K562 (cell line): ENCODE data around the gene KRTAP4-7. TPM values are rescaled to one million over a fixed set of nuclear protein-coding genes. Genes with fewer than 3 reads are reported as not detected.

Source experiments
- DPF2 ChIP-seq: fragments of 450-650 bp; IDR thresholded peaks from 2 replicates; pipeline ENCODE4 v1.6.1; 2016
- FOS ChIP-seq: IDR thresholded peaks from 3 replicates; pipeline ENCODE4 v1.6.1; 2011; ENCODE audit not compliant: insufficient read length; ENCODE audit errors: extremely low read depth
- FOXJ3 ChIP-seq: sonication (generic); formaldehyde crosslinking; IDR thresholded peaks from 2 replicates; pipeline ENCODE4 v1.4.0; 2020; ENCODE audit warnings: mild to moderate bottlenecking, missing genetic modification reagents
- IFI16 ChIP-seq: fragments of 250-450 bp; sonication (Bioruptor Pico); IDR thresholded peaks from 2 replicates; pipeline ENCODE4 v2.1.2; 2022; ENCODE audit warnings: mild to moderate bottlenecking, inconsistent platforms
- MAFG ChIP-seq: fragments of 450-650 bp; conservative IDR thresholded peaks from 2 replicates; pipeline ENCODE4 v1.6.1; 2016; ENCODE audit warnings: missing genetic modification characterization, missing compliant biosample characterization
- MAZ ChIP-seq, 2 experiments: fragments of 450-650 bp in 1 of 2; sonication (generic) in 1 of 2; formaldehyde crosslinking; IDR thresholded peaks in 1 of 2; conservative IDR thresholded peaks in 1 of 2; 2 replicates each; pipeline versions ENCODE4 v1.4.0 to v1.5.0; 2020; ENCODE audit warnings: mild to moderate bottlenecking in 1 of 2, missing genetic modification reagents in 1 of 2
- NR2C2 ChIP-seq, 2 experiments: fragments of 200-800 bp in 1 of 2; sonication (Bioruptor generic) in 1 of 2; sonication (generic) in 1 of 2; formaldehyde crosslinking in 1 of 2; IDR thresholded peaks; 2 replicates each; pipeline versions ENCODE4 v1.6.1 to v1.8.0; 2016 to 2022; ENCODE audit warnings: mild to moderate bottlenecking in 1 of 2, missing compliant biosample characterization in 1 of 2, missing genetic modification characterization in 1 of 2, missing genetic modification reagents in 1 of 2
- NUFIP1 ChIP-seq: fragments of 450-650 bp; IDR thresholded peaks from 2 replicates; pipeline ENCODE4 v1.6.1; 2018; ENCODE audit not compliant: partially characterized antibody
- SIX5 ChIP-seq, 2 experiments: IDR thresholded peaks; 2 replicates each; pipeline ENCODE4 v1.6.1; 2011; ENCODE audit warnings: low read length in 2 of 2, borderline replicate concordance in 1 of 2, low read depth in 1 of 2, mild to moderate bottlenecking in 1 of 2, moderate library complexity in 1 of 2; ENCODE audit not compliant: insufficient read depth in 1 of 2
- TEAD1 ChIP-seq, 2 experiments: fragments of 450-650 bp in 1 of 2; sonication (generic) in 1 of 2; formaldehyde crosslinking; IDR thresholded peaks; 2 replicates each; pipeline versions ENCODE4 v1.4.0 to v1.8.0; 2020 to 2022; ENCODE audit warnings: mild to moderate bottlenecking in 2 of 2, missing genetic modification reagents in 1 of 2
- XRCC5 ChIP-seq: fragments of 200-400 bp; formaldehyde crosslinking; IDR thresholded peaks from 2 replicates; pipeline ENCODE4 v1.6.1; 2017; ENCODE audit warnings: low read depth, mild to moderate bottlenecking, low read length
- ZNF174 ChIP-seq: fragments of 250-450 bp; sonication (Bioruptor Pico); IDR thresholded peaks from 2 replicates; pipeline ENCODE4 v1.4.0; 2020; ENCODE audit warnings: mild to moderate bottlenecking
- ZNF696 ChIP-seq: fragments of 250-450 bp; sonication (Bioruptor Pico); conservative IDR thresholded peaks from 2 replicates; pipeline ENCODE4 v1.4.0; 2020; ENCODE audit warnings: mild to moderate bottlenecking, moderate library complexity
- polyA plus RNA-seq, 8 experiments: library from polyadenylated mRNA; depleted of rRNA in 4 of 8; stranded (reverse) in 5 of 8; unstranded in 3 of 8; fragments of >200 nt; fragmentation: Nextera tagmentation in 2 of 8; fragmentation: Illumina TruSeq in 1 of 8; extraction: Ambion mirVana in 2 of 8; extraction: Trizol in 1 of 8; gene quantifications; 2 replicates each; pipeline versions ENCODE4 v1.2.1 to v1.2.3, GENCODE V29; 2011 to 2014; ENCODE audit warnings: inconsistent platforms in 1 of 8, missing spikeins in 1 of 8
- total RNA-seq, 7 experiments: library from RNA; depleted of rRNA in 6 of 7; stranded (reverse); fragments of >200 nt in 6 of 7; fragmentation: Illumina TruSeq in 2 of 7; extraction: Trizol in 2 of 7; gene quantifications; 2 replicates each; pipeline versions ENCODE4 v1.2.1 to v1.2.3, GENCODE V29; 2011 to 2021; ENCODE audit warnings: low replicate concordance in 1 of 7
- TF ChIP-seq, protein P1 (sequence below), 2 experiments: IDR thresholded peaks in 1 of 2; conservative IDR thresholded peaks in 1 of 2; 2 replicates each; pipeline ENCODE4 v1.6.1; 2016; ENCODE audit warnings: low read depth in 2 of 2, mild to moderate bottlenecking in 1 of 2, missing compliant biosample characterization in 1 of 2, missing genetic modification characterization in 1 of 2, moderate library complexity in 1 of 2
- TF ChIP-seq, protein P2 (sequence below): sonication (generic); formaldehyde crosslinking; IDR thresholded peaks from 2 replicates; pipeline ENCODE4 v1.8.1; 2023; ENCODE audit warnings: missing genetic modification reagents, mild to moderate bottlenecking, borderline replicate concordance
- TF ChIP-seq, protein P3 (sequence below): sonication (generic); formaldehyde crosslinking; IDR thresholded peaks from 2 replicates; pipeline ENCODE4 v1.9.0; 2022; ENCODE audit warnings: mild to moderate bottlenecking, missing genetic modification reagents
- TF ChIP-seq, protein P4 (sequence below): sonication (generic); IDR thresholded peaks from 2 replicates; pipeline ENCODE4 v1.6.1; 2016

KRTAP4-7 gene
- total and polyA plus RNA-seq, 9 of the 15 experiments (the other 6 are each of a cell fraction or from before 2014, with no cell fraction given): not detected

DNA sequence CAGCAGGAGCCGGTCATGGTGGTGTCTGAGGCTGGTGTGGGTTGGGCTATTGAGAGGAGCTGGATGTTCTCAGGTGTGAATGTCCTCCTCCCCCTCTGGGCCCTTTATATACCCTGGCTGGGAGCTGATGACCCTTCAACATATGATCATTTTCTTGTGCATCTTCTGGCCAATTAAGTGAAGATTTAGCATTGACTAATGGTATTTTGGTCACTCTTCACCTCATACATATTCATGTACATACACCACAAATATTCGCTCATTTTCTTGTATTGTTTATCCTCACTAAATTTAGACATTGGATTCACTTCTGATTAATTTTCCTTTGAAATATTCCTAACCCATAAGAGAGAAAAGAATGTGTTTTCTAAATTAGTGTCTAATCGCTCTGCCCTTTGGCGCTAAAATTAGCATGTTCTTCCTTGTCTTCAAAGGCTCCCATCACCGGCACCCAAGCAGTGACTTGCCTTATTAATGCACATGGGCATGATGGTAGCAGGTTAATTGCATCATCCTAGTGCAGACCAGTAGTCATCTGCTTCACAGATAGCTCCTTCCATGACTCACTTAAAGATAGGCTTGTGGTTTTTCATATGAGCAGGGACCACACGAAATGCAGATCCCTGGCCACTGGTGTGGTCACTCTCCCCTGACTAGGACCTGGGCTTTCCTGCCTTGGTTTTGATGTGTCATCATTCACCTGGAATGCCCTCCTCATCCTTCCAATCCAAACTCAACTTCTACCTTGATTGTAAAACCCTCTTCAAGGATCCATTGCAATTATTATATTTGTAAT lies 17.9 kb upstream of the KRTAP4-7 start, which contains the start of gene KRTAP2-4 (continued):
- TF ChIP-seq FOS (peak; percentile 23), SIX5 (IDR thresholded peaks at IDR 0.05; ENCODE audit: borderline replicate concordance in 1 of 2, insufficient read depth in 1 of 2, low read depth in 1 of 2, low read length in 2 of 2) (no peak), MAZ (CRISPR knock-in tag; conservative IDR thresholded peaks at IDR 0.05 in 1 of 2, IDR thresholded peaks at IDR 0.05 in 1 of 2) (0 out of 4 replicates have a peak, but pooled peaks of 1 of the 2 experiments have one; percentile 33), DPF2 (peak; percentile 73), ZNF696 (no peak), TEAD1 (CRISPR knock-in tag; IDR thresholded peaks at IDR 0.05) (peak in 1 of 2 experiments; percentile 71; a peak in 2 of 4 replicates), ZNF174 (CRISPR knock-in tag) (no peak), XRCC5 (no peak), NR2C2 (CRISPR knock-in tag; IDR thresholded peaks at IDR 0.05) (no peak), NR2C2 (tag; IDR thresholded peaks at IDR 0.05) (peak; percentile 33; the same call in 1 of the 2 replicates), MAFG (peak; percentile 75), FOXJ3 (no peak), IFI16 (CRISPR knock-in tag) (no peak), NUFIP1 (no peak)
- TF ChIP-seq, protein P1, sequence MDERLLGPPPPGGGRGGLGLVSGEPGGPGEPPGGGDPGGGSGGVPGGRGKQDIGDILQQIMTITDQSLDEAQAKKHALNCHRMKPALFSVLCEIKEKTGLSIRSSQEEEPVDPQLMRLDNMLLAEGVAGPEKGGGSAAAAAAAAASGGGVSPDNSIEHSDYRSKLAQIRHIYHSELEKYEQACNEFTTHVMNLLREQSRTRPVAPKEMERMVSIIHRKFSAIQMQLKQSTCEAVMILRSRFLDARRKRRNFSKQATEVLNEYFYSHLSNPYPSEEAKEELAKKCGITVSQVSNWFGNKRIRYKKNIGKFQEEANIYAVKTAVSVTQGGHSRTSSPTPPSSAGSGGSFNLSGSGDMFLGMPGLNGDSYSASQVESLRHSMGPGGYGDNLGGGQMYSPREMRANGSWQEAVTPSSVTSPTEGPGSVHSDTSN (CRISPR knock-in tag; IDR thresholded peaks at IDR 0.05; ENCODE audit: low read depth): no peak
- TF ChIP-seq, protein P1 (tag; conservative IDR thresholded peaks at IDR 0.05; ENCODE audit: low read depth): no peak
- TF ChIP-seq, protein P2, sequence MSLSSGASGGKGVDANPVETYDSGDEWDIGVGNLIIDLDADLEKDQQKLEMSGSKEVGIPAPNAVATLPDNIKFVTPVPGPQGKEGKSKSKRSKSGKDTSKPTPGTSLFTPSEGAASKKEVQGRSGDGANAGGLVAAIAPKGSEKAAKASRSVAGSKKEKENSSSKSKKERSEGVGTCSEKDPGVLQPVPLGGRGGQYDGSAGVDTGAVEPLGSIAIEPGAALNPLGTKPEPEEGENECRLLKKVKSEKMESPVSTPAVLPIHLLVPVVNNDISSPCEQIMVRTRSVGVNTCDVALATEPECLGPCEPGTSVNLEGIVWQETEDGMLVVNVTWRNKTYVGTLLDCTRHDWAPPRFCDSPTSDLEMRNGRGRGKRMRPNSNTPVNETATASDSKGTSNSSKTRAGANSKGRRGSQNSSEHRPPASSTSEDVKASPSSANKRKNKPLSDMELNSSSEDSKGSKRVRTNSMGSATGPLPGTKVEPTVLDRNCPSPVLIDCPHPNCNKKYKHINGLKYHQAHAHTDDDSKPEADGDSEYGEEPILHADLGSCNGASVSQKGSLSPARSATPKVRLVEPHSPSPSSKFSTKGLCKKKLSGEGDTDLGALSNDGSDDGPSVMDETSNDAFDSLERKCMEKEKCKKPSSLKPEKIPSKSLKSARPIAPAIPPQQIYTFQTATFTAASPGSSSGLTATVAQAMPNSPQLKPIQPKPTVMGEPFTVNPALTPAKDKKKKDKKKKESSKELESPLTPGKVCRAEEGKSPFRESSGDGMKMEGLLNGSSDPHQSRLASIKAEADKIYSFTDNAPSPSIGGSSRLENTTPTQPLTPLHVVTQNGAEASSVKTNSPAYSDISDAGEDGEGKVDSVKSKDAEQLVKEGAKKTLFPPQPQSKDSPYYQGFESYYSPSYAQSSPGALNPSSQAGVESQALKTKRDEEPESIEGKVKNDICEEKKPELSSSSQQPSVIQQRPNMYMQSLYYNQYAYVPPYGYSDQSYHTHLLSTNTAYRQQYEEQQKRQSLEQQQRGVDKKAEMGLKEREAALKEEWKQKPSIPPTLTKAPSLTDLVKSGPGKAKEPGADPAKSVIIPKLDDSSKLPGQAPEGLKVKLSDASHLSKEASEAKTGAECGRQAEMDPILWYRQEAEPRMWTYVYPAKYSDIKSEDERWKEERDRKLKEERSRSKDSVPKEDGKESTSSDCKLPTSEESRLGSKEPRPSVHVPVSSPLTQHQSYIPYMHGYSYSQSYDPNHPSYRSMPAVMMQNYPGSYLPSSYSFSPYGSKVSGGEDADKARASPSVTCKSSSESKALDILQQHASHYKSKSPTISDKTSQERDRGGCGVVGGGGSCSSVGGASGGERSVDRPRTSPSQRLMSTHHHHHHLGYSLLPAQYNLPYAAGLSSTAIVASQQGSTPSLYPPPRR (CRISPR knock-in tag): no peak
- TF ChIP-seq, protein P3, sequence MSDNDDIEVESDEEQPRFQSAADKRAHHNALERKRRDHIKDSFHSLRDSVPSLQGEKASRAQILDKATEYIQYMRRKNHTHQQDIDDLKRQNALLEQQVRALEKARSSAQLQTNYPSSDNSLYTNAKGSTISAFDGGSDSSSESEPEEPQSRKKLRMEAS (CRISPR knock-in tag): no peak
- TF ChIP-seq, protein P4, sequence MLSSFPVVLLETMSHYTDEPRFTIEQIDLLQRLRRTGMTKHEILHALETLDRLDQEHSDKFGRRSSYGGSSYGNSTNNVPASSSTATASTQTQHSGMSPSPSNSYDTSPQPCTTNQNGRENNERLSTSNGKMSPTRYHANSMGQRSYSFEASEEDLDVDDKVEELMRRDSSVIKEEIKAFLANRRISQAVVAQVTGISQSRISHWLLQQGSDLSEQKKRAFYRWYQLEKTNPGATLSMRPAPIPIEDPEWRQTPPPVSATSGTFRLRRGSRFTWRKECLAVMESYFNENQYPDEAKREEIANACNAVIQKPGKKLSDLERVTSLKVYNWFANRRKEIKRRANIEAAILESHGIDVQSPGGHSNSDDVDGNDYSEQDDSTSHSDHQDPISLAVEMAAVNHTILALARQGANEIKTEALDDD: peak; percentile 77
